Stimulated activated CD8-positive, alpha-beta memory T cell treated with anti-CD3 and anti-CD28 coated beads, Interleukin-2, amount 100 ng/mL, for 48 hours (primary cell): ENCODE measurements around the gene DOCK1.

Source experiments
- DNase-seq, 2 donors: peaks; one replicate each; pipeline ENCODE4 v3.0.0-alpha.2; 2020; ENCODE audit warnings: low read depth in 2 of 2

DOCK1 gene

DNA sequence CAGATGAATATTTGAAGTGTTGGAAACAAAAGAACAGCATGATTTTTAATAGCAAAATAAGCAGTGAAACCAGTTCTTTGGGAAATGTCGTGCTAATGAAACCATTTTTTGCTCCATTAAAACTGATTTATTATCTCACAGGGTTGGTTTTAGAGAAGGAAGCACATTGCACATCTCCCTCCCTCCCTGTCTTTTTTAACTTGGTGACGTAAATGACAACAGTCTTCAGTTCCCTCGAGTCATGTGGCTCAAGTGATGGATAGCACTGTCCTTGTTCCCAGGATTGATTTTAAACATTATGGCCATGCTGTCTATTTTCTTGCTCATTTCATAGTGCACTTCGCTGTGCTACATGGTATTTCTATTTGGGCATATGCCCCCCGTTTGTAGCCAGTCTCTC lies 105.9 kb downstream of the DOCK1 start:
- DNase-seq: no peak

- no peak for DNase-seq
Observed at GRCh38 chr10:127012071-127012768, 107.0 kb downstream of the DOCK1 start.

DNA sequence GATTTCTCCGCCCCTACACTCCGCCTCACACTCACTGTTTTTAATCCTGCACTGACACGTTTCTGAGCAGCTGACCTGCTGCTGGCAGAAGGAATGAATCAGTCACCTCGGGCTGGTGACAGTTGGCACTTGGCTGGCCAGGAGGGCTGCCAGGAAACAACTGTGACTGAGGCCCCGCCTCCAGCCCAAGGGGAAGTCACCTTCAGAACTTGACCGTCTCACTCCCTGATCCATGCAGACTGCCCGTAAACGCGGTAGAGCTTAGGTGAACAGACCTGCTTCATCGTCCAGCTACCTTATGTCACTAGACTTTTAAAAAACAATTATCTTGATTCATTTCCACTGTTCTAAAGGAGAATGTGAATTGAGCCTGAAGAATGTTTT lies 107.5 kb downstream of the DOCK1 start:
- DNase-seq: no peak

GRCh38 chr10:127013211-127013656 lies 108.0 kb downstream of the DOCK1 start:
- DNase-seq: no peak

DNA sequence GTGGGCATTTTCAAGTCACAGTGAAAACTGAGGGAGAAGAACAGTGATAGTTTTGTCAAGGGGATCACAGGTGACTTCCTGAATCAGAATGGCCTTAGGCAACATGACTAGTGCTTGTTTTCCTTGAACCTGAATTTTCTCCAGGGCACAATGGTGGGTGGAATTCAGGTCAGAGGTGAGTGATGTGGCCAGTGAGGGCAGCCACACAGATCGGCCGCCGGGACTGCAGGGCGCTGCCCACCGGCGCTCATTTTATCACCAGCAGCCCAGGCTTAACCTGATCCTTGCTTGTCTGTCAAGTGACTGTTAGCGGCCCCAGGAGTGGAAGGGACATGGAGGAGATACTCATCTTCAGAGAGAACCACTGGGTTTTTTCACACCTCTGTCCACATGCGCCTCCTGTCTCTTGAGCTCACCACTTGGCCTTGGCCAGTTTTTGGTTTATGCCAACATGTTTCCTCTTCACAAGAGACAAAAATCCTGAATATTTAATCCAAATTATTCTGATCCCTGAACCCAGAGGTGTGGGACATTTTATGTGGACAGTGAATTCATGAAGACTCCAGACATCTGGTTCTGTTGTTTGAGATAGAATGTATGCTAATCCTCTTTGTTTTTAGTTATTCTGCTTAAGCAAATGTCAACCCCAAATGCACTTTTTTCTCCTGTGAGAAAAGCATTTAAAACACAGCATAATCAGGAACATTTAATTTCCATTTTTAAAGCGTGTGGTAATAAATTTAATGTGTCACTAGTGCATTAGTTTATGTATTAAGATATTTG lies 108.7 kb downstream of the DOCK1 start:
- no peak for DNase-seq

DNA sequence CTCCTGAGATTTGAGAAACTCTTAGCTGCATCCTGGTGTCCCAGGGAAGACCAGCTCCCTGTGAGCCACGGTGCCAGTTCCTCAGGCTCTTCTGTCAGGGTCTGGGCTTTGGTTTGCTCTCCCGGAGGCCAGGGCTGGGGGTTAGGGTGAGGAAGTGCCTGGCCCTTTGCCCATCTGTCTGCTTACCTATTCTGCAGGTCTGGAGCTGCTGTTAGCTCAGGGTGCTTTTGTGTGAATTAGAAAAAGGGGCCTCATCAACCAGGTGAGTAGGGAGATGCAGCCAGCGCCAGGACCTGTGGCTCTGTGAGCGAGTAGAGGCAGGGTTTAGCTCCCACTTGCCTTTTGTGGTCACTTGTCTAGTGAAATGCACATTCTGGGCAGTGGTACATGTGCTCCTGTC lies 109.4 kb downstream of the DOCK1 start:
- no peak for DNase-seq

DNA sequence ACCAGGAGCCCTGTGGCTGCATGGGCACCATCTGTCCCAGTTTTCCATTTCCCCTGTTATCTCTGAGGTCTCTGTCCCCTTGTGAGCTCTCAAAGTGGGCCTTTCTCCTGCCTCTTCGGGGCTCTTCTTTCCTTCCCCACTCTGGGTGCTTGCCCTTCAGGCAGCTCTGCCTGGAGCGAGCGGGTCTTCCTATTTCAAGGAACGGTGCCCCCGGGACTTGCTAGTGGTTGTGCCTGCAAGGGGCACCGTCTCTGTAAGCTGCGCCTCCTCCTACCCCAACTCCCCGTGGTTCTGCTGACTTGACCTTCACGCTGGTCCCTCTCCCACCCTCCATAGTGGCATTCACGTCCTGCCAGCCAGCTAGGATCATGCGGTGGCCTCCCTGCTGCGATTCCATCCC lies 110.1 kb downstream of the DOCK1 start:
- DNase-seq: no peak

DNA sequence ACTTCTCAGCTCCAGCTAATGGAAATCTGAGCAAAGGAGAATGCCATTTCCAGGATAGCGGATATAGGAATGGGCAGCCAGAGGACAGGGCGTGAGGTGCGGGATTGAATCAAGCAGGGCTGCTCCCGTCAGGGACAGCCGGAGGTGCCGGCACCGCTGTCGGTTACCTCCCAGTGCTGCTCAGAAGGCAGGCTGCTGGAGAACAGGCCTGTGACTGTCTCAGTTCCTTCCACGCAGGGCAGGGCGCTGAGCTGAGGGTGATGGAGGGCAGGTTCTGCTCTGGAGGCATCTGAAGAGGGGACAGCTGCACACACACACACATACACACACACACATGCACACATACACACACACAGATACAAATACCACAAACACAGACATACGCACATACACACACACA lies 111.1 kb downstream of the DOCK1 start:
- no peak for DNase-seq

DNA sequence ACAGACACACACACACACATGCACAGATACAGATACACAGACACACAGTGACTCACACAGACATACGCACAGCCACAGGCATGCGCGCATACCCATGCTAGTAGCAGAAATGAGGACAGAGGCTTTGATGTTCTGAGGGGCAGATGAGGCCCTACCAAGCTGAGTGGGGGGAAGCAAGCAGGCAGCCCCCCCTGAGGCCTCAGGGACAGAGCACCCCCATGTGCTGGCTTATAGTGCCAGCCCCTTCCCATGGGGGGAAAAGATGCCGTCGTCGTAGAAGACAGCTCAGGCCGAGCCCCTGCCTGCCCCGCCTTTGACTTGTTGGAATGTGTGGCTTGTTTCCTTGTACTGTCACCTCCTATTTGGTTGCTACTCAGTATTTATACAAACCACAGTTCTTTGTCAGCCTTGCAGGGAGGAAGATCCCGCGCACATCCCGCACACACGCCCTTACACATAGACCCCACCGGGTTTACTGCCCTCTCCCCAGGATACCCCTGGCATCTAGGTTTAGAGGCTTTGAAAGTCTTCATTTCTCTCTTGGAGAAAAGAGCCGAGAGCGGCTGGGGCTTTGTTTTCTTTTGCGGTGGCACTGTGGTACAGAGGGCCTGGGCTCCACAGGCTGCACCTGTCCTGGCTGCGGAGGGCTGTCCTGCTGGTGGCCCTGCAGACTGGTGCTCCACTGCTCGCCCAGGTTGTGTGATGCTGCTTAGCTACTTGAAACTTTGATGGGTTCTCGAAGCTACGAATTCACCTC lies 112.5 kb downstream of the DOCK1 start:
- no peak for DNase-seq

- DNase-seq: no peak
Observed at GRCh38 chr10:127018298-127018650, 113.0 kb downstream of the DOCK1 start.

- no peak for DNase-seq
Observed at GRCh38 chr10:127018766-127019165, 113.5 kb downstream of the DOCK1 start.

DNA sequence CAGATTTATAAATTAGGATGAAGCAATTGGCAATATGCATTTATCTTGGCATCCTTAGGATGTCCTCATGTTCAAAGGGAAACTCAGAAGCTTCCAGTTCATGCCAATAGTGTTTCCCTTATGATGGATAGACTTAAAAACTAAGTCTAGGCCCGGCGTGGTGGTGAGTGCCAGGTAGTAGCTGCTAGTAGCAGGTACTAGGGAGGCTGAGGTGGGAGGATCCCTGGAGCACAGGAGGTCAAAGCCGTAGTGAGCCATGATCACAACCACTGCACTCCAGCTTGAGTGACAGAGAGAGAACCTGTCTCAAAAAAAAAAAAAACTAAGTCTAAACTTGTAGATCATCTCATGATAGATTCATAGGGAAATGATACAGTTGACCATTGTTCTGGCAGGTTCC lies 115.0 kb downstream of the DOCK1 start:
- DNase-seq: no peak

- no peak for DNase-seq
Observed at GRCh38 chr10:127021801-127022200, 116.6 kb downstream of the DOCK1 start.

DNA sequence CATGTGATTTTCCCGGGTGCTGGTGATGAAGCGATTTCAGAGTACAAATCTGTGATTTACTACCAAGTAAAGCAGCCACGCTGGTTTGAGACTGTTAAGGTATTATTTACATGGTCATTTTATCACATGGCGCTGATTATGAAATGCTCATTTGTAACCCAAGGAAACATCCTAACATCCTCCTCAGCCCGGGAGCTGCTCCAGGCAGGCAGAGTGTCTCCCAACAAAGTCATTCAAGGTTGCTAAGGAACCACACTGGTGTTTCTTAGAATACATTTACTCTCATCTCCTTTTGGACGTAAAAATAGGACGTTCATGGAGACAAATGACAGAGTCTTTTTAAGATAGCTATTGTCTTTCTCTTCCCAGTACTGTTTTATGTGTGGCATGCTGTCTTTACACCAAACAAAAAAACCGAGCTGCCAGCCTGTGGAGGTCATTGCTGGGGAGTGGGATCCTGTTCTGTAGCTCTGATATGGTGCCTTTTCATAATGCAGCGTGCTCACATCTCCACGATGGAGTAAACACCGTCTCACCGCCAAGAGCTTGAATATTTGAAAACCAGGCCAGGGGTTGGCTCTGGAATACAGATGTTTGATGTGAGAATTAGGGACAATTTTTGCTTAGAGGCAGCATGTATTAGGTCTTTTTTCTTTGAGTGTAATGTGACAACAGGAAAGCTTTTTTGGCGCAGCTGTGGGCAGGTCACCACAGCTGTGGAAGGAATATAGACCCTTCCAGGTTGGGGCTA lies 119.6 kb downstream of the DOCK1 start:
- DNase-seq: no peak

GRCh38 chr10:127027786-127028185 lies 122.6 kb downstream of the DOCK1 start:
- DNase-seq: no peak

DNA sequence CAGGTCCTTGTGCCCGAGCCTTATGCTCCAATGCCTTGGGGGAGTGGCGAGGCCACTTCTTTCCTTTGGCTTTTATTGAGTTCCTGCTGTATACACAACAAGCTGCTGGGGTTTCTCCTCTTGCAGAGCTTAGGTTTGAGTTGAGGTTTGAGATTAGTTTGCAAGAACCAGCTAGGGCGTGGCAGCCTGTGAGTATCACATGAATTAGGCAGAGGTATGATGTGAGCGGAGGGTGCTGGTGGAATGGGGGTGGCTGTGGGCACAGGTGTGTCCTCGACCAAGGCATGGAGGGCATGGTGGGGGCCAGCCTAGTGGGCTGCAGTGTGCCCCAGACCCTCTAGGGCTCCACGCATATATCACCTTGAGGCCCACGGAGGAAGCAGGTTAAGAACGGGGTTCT lies 123.3 kb downstream of the DOCK1 start:
- DNase-seq: no peak

DNA sequence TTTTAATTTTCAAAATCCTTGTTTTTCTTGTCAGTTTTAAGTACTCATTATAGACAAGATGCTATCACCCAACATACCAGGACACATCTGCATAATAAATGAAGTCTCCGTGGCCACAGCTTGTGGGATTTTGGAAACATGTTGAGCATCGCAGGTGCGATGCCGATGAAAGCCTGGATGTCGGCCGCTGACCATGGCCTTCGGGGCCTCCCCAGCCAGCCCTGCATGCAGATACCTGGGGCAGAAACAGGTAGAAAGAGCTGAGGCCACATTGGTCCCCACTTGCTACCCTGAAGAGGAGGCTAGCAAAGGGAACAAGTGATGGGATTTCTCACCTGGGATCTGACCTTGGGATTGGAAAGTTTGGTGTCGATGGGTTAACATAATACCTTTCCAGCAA lies 123.8 kb downstream of the DOCK1 start:
- no peak for DNase-seq

GRCh38 chr10:127033216-127034033 lies 128.2 kb downstream of the DOCK1 start:
- no peak for DNase-seq

DNA sequence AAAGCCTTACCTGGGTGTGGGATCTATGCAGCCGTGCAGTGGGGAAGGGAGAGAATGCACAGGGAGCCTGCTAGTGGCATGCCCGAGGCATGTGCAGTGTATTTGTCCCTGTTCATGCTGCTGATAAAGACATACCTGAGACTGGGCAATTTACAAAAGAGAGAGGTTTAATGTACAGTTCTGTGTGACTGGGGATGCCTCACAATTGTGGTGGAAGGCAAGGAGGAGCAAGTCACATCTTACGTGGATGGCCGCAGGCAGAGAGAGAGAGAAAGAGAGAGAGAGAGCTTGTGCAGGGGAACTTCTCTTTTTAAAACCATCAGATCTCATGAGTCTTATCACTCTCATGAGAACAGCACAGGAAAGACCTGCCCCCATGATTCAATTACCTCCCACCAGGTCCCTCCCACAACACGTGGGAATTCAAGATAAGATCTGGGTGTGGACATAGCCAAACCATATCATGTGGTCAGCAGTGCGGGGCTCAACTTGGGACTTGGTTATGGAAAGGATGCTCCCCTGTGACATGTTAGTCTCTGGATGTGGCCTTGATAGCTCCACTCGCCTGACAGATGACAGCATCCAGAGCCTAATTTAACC lies 128.9 kb downstream of the DOCK1 start:
- DNase-seq: no peak

DNA sequence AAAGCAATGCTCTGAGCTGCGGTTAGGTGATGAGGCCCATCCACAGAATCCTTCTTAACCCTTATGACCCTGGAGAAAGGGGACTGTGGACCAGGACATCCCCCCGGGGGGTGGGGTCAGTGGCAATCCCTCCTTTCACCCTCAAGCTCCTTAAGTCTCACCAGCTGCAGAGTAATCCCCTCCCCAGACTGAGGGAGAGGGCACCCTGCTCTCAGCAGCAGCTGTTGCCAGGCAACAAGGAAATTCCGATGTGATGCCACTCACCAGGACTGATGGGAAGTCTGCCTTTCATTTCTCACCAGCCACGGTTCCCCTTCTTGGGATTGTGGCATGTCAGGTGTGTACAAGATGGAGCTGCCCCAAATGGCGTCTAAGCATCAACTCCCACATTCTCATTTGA lies 129.6 kb downstream of the DOCK1 start:
- DNase-seq: no peak

- DNase-seq: no peak
Observed at GRCh38 chr10:127035827-127036226, 130.6 kb downstream of the DOCK1 start.
